DND-41 (cell line): ENCODE results near the gene FSIP2.

Source experiments
- ATAC-seq: fragments of 200-7000 bp; cut with Tn5 transposase; 3 replicates; pipeline ENCODE4 v1.9.1; 2021; ENCODE audit warnings: low read depth; ENCODE audit not compliant: insufficient read depth
- DNase-seq: peaks from one replicate; pipeline ENCODE4 v3.0.0-alpha.2; 2020
- H2AFZ ChIP-seq: 2 replicates; pipeline ENCODE4 v1.6.0; 2012; ENCODE audit warnings: low read depth, low read length
- H3K27ac ChIP-seq: 2 replicates; pipeline ENCODE4 v1.5.1; 2012; ENCODE audit warnings: low read length, inconsistent platforms
- H3K27me3 ChIP-seq: fragments of 200-600 bp; sonication (generic); 2 replicates; pipeline ENCODE4 v1.6.0; 2012; ENCODE audit warnings: low read length, mild to moderate bottlenecking, inconsistent platforms; ENCODE audit not compliant: insufficient read depth, poor library complexity
- H3K36me3 ChIP-seq: 2 replicates; pipeline ENCODE4 v1.5.1; 2012; ENCODE audit warnings: low read length, inconsistent platforms; ENCODE audit not compliant: insufficient read depth
- H3K4me1 ChIP-seq: 2 replicates; pipeline ENCODE4 v1.5.1; 2012; ENCODE audit warnings: mild to moderate bottlenecking, low read length; ENCODE audit not compliant: insufficient read depth
- H3K4me2 ChIP-seq: 2 replicates; pipeline ENCODE4 v1.6.0; 2012; ENCODE audit warnings: mild to moderate bottlenecking, moderate library complexity, low read length, inconsistent platforms; ENCODE audit not compliant: insufficient read depth
- H3K4me3 ChIP-seq, 2 experiments: fragments of 200-600 bp in 1 of 2; shearing (Covaris generic) in 1 of 2; 2 replicates each; pipeline ENCODE4 v1.5.1; 2012 to 2016; ENCODE audit warnings: inconsistent platforms in 2 of 2, low read length in 2 of 2, mild to moderate bottlenecking in 2 of 2, low read depth in 1 of 2, moderate library complexity in 1 of 2
- H3K79me2 ChIP-seq: 2 replicates; pipeline ENCODE4 v1.6.0; 2012; ENCODE audit warnings: low read length, inconsistent platforms; ENCODE audit not compliant: insufficient read depth
- H3K9ac ChIP-seq: 2 replicates; pipeline ENCODE4 v1.6.0; 2012; ENCODE audit warnings: low read depth, mild to moderate bottlenecking, inconsistent platforms, low read length, moderate library complexity
- H3K9me3 ChIP-seq: 2 replicates; pipeline ENCODE4 v1.5.1; 2012; ENCODE audit warnings: low read length, moderate library complexity, mild to moderate bottlenecking, inconsistent platforms; ENCODE audit not compliant: insufficient read depth, severe bottlenecking
- H4K20me1 ChIP-seq: 2 replicates; pipeline ENCODE4 v1.6.0; 2012; ENCODE audit warnings: low read length; ENCODE audit not compliant: insufficient read depth
- CTCF ChIP-seq: IDR thresholded peaks from 2 replicates; pipeline ENCODE4 v1.5.1; 2012; ENCODE audit warnings: borderline replicate concordance, low read length, moderate library complexity, mild to moderate bottlenecking; ENCODE audit not compliant: poor library complexity, severe bottlenecking; ENCODE audit errors: extremely low read depth
- EZH2 ChIP-seq: IDR thresholded peaks from 3 replicates; pipeline ENCODE4 v1.6.1; 2012; ENCODE audit warnings: borderline replicate concordance, low read depth, mild to moderate bottlenecking, moderate library complexity, low read length, inconsistent platforms; ENCODE audit not compliant: severe bottlenecking

The FSIP2 gene

GRCh38 chr2:185823773-185824172 lies 85.2 kb downstream of the FSIP2 start:
- no peaks in the 10 kb centered on the region for H4K20me1 ChIP-seq
- no peak overlapping the region for H3K27ac ChIP-seq
- H3K36me3 ChIP-seq, result no peaks in the 10 kb centered on the region
- H3K9ac ChIP-seq, result no peak overlapping the region
- no peaks in the 10 kb centered on the region for H3K4me1 ChIP-seq
- DNase-seq, result no peak
- no peaks in the 10 kb centered on the region for H3K79me2 ChIP-seq
- no peaks in the 10 kb centered on the region for H3K9me3 ChIP-seq
- no peak overlapping the region for H2AFZ ChIP-seq
- H3K4me3 ChIP-seq, result no peak overlapping the region
- TF ChIP-seq EZH2 (no peak), CTCF (no peak)
- no peaks in the 10 kb centered on the region for H3K27me3 ChIP-seq
- ATAC-seq, result no peak
- H3K4me2 ChIP-seq, result no peak overlapping the region

GRCh38 chr2:185825557-185825956 lies 87.0 kb downstream of the FSIP2 start:
- H4K20me1 ChIP-seq, result no peaks in the 10 kb centered on the region
- H3K9me3 ChIP-seq, result no peaks in the 10 kb centered on the region
- H3K4me2 ChIP-seq, result no peak overlapping the region
- no peak overlapping the region for H2AFZ ChIP-seq
- no peak overlapping the region for H3K27ac ChIP-seq
- H3K9ac ChIP-seq, result no peak overlapping the region
- H3K4me3 ChIP-seq, result no peak overlapping the region
- H3K36me3 ChIP-seq, result no peaks in the 10 kb centered on the region
- no peak for DNase-seq
- TF ChIP-seq EZH2 (no peak), CTCF (no peak)
- H3K27me3 ChIP-seq, result no peaks in the 10 kb centered on the region
- ATAC-seq, result no peak
- H3K79me2 ChIP-seq, result no peaks in the 10 kb centered on the region
- no peaks in the 10 kb centered on the region for H3K4me1 ChIP-seq

DNA sequence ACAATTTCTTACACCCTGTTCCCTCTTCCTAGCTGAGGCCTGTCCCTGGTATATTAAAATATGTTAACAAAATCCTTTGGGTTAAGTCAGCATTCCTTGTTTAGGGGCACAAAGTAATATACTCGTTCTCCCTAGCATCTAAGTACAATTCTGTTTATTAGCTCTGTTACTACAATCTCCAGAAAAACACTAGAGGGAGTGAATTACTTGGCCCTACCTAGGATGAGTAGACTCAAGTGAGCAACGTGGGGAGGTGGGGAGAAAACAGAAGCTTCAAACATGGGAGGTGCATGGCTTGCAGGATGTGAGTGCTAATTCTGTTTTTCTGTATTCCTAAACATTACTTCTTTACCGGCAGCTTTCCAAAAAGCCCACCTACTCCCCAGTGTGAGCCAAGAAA lies 89.7 kb downstream of the FSIP2 start:
- Histone ChIP-seq H2AFZ (no peak overlapping the region), H3K36me3 (no peaks in the 10 kb centered on the region), H3K27me3 (no peaks in the 10 kb centered on the region), H4K20me1 (no peaks in the 10 kb centered on the region), H3K4me3 (no peak overlapping the region), H3K4me1 (no peaks in the 10 kb centered on the region), H3K9ac (no peak overlapping the region), H3K9me3 (no peaks in the 10 kb centered on the region), H3K79me2 (no peaks in the 10 kb centered on the region), H3K4me2 (no peak overlapping the region), H3K27ac (no peak overlapping the region)
- ATAC-seq (no peak), DNase-seq (no peak)
- TF ChIP-seq EZH2 (no peak), CTCF (no peak)

DNA sequence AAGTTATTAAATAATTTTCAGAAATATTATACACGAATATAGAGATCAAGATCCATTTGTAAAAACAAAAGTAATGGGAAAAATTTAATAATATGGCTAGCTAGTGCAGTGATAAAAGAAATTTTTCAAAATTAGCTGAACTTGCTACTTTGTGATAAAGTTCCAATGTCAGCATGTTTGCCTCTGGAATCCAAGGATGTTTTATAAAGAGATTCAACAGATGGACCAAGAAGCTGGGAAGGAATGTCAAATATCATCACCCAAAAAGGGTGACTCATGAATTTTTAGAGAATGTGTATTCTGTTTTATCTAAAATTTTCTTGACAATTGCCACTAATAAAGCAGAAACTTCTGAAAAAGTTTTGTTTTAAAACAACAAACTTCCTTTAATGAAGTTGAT lies 95.3 kb downstream of the FSIP2 start:
- ATAC-seq, result no peak
- Histone ChIP-seq H2AFZ (no peak overlapping the region), H3K4me2 (no peak overlapping the region), H3K27ac (no peak overlapping the region), H3K9me3 (no peaks in the 10 kb centered on the region), H3K27me3 (no peaks in the 10 kb centered on the region), H3K36me3 (no peaks in the 10 kb centered on the region), H4K20me1 (no peaks in the 10 kb centered on the region), H3K4me1 (no peaks in the 10 kb centered on the region), H3K4me3 (no peak overlapping the region), H3K79me2 (no peaks in the 10 kb centered on the region), H3K9ac (no peak overlapping the region)
- TF ChIP-seq EZH2 (no peak), CTCF (no peak)
- DNase-seq, result no peak
